Lower lobe of right lung (tissue), 2 donors: Measurements from ENCODE around the gene CTNNA2. TPM values are rescaled to one million over a fixed set of nuclear protein-coding genes. Genes with fewer than 3 reads are reported as not detected.

Experiments used
- ATAC-seq, 2 donors: fragments of 200-7000 bp; cut with Tn5 transposase; one replicate each; pipeline ENCODE4 v1.9.1; 2020 to 2022; ENCODE audit warnings: mild to moderate bottlenecking in 2 of 2, moderate library complexity in 2 of 2
- DNase-seq: peaks from one replicate; pipeline ENCODE4 v3.0.0-alpha.2; 2020
- H3K27ac ChIP-seq: fragments of 200-600 bp; one replicate; pipeline ENCODE4 v1.8.0; 2022
- H3K27me3 ChIP-seq: fragments of 200-600 bp; one replicate; pipeline ENCODE4 v1.8.0; 2022; ENCODE audit warnings: low read depth
- H3K36me3 ChIP-seq: fragments of 200-600 bp; one replicate; pipeline ENCODE4 v1.8.0; 2022; ENCODE audit warnings: mild to moderate bottlenecking
- H3K4me1 ChIP-seq: fragments of 200-600 bp; one replicate; pipeline ENCODE4 v1.8.0; 2022
- H3K4me3 ChIP-seq: fragments of 200-600 bp; one replicate; pipeline ENCODE4 v1.8.0; 2022; ENCODE audit warnings: mild to moderate bottlenecking
- H3K9me3 ChIP-seq: fragments of 200-600 bp; one replicate; pipeline ENCODE4 v1.8.0; 2022
- intact Hi-C: fragments of 100-400 bp; cut with DNase I; formaldehyde crosslinking; loops from one replicate; pipeline ENCODE4 v1.11.0; 2022
- total RNA-seq: library from RNA; stranded (reverse); fragmentation: NEBNext Ultra II Directional; extraction: Animal tissue kit (Norgen Biotek cat#: 25700); gene quantifications from one replicate; pipeline ENCODE4 v1.2.1, GENCODE V29; 2021
- TF ChIP-seq, protein P1 (sequence below): fragments of 200-600 bp; IDR thresholded peaks from one replicate; pipeline ENCODE4 v1.8.0; 2022; ENCODE audit warnings: antibody characterized with exemption, mild to moderate bottlenecking
- donor health status: DM: no; HTN: yes; CAD: no; lungs with severe emphysema.

Gene CTNNA2
- total RNA-seq, 1 donor from 2014 or later: not detected

DNA sequence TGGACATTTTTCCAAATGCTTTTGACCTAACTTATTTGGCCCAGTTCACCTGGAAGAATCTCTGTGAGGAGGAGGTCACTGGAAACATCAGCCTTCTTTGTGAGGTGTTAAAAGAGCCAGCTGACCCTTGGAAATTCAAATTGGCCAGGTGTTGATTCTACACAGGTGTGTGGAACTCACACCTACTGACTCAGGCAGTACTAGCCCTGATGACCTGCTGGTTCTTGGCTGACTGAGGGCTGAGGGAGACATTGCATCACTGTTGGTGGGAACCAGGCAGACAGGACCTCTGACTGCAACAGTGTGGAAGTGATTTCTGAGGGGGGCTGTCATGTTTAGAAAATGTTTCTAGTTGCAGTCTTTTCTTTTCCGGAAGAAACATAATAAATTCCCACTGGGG, 1033.9 kb downstream of the CTNNA2 start:
- H3K4me3 ChIP-seq: no peak overlapping the region
- no peak overlapping the region for H3K27ac ChIP-seq
- TF ChIP-seq, protein P1, sequence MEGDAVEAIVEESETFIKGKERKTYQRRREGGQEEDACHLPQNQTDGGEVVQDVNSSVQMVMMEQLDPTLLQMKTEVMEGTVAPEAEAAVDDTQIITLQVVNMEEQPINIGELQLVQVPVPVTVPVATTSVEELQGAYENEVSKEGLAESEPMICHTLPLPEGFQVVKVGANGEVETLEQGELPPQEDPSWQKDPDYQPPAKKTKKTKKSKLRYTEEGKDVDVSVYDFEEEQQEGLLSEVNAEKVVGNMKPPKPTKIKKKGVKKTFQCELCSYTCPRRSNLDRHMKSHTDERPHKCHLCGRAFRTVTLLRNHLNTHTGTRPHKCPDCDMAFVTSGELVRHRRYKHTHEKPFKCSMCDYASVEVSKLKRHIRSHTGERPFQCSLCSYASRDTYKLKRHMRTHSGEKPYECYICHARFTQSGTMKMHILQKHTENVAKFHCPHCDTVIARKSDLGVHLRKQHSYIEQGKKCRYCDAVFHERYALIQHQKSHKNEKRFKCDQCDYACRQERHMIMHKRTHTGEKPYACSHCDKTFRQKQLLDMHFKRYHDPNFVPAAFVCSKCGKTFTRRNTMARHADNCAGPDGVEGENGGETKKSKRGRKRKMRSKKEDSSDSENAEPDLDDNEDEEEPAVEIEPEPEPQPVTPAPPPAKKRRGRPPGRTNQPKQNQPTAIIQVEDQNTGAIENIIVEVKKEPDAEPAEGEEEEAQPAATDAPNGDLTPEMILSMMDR: no peak
- H3K9me3 ChIP-seq: no peaks in the 10 kb centered on the region
- ATAC-seq (no peak), DNase-seq (no peak)
- H3K36me3 ChIP-seq: no peaks in the 10 kb centered on the region
- intact Hi-C loops: no loop called here
- H3K27me3 ChIP-seq: no peaks in the 10 kb centered on the region
- H3K4me1 ChIP-seq: no peaks in the 10 kb centered on the region

DNA sequence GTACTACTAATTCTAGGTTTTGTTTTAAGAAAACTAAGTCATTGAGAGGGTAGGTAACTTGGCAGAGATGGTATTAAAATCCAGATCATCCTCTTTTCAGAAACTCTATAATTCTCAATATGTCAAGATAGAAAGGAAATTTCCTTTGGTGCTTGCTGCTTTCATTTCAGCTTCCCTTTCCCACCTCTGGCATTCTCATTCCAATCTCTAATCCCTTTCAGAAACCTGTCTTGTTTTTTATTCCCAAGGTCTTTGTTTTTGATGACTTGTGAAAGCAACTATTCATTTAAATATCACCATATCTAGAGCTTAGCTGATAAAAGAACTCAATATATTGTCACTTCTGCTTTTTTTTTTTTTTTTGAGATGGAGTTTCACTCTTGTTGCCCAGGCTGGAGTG, 1034.5 kb downstream of the CTNNA2 start:
- intact Hi-C loops: no loop called here
- Histone ChIP-seq H3K4me3 (no peak overlapping the region), H3K27ac (no peak overlapping the region), H3K9me3 (no peaks in the 10 kb centered on the region), H3K4me1 (no peaks in the 10 kb centered on the region), H3K27me3 (no peaks in the 10 kb centered on the region), H3K36me3 (no peaks in the 10 kb centered on the region)
- TF ChIP-seq, protein P1: no peak
- DNase-seq (no peak), ATAC-seq (no peak)

DNA sequence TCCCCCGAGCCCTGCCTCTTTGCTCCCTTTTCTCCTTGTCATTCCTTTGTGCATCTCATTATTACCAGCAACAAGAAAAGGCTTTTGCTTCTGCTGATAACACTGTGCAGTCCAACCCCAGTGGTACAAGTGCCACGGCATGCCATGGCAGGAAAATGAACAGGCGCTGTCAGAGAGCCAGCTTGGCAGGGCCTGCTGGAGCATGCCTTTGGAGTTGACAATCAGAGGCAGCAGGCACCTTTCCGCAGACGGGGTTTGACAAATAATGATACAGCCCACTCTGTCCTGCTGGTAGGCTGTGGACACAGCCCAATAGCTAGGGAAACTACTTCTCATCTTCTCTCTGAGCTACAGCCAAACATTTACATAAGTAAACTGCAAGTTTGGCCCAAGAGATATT, 1035.6 kb downstream of the CTNNA2 start:
- ATAC-seq (no peak), DNase-seq (no peak)
- no peaks in the 10 kb centered on the region for H3K27me3 ChIP-seq
- intact Hi-C loops: no loop called here
- H3K9me3 ChIP-seq: no peaks in the 10 kb centered on the region
- H3K27ac ChIP-seq: no peak overlapping the region
- H3K4me1 ChIP-seq: no peaks in the 10 kb centered on the region
- TF ChIP-seq, protein P1: no peak
- no peaks in the 10 kb centered on the region for H3K36me3 ChIP-seq
- H3K4me3 ChIP-seq: no peak overlapping the region

DNA sequence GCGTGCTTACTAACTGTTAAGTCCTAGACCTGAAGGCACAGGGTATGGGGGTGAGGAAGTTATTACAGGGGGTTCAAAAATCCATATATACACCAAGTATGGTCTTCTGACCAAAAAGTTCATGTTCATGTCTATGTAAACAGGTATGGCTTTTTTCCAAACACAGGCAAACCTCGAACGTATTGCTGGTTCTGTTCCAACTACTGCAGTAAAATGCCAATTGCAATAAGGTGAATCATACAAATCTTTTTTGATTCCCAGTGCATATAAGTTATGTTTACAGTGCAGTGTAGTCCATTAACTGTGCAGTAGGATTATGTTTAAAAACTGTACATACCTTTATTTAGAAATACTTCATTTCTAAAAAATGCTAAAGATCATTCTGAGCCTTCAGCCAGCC, 1037.0 kb downstream of the CTNNA2 start:
- no peaks in the 10 kb centered on the region for H3K4me1 ChIP-seq
- no peak for ATAC-seq

DNA sequence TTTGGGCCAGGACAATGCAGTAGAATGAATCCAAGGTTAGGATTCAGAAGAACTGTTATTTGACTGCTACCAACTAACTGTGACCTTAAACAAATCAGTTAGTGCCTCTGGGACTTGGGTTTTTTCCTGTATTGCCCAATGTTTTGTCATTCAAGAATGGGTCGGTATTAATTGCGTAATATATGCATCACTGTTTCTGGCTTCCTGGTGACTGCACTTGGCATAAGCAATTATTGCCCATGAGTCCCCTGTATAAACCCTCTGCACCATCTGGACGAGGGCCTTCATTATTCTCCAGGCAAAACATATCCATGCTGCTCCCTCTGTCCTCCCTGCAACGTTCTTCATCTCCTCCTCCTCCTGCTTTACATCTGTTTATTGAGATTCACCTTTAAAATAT, 1047.5 kb downstream of the CTNNA2 start:
- no peaks in the 10 kb centered on the region for H3K9me3 ChIP-seq
- H3K27me3 ChIP-seq: no peaks in the 10 kb centered on the region
- intact Hi-C loops: no loop called here
- no peak overlapping the region for H3K27ac ChIP-seq
- H3K4me3 ChIP-seq: no peak overlapping the region
- no peaks in the 10 kb centered on the region for H3K4me1 ChIP-seq
- DNase-seq (no peak), ATAC-seq (no peak)
- no peaks in the 10 kb centered on the region for H3K36me3 ChIP-seq
- TF ChIP-seq, protein P1: no peak

More for the DNA sequence above, 1037.0 kb downstream of the CTNNA2 start:
- Histone ChIP-seq H3K27ac (no peak overlapping the region), H3K9me3 (no peaks in the 10 kb centered on the region), H3K4me3 (no peak overlapping the region), H3K27me3 (no peaks in the 10 kb centered on the region), H3K36me3 (no peaks in the 10 kb centered on the region)
- TF ChIP-seq, protein P1: no peak
- intact Hi-C loops: no loop called here
- DNase-seq: no peak

DNA sequence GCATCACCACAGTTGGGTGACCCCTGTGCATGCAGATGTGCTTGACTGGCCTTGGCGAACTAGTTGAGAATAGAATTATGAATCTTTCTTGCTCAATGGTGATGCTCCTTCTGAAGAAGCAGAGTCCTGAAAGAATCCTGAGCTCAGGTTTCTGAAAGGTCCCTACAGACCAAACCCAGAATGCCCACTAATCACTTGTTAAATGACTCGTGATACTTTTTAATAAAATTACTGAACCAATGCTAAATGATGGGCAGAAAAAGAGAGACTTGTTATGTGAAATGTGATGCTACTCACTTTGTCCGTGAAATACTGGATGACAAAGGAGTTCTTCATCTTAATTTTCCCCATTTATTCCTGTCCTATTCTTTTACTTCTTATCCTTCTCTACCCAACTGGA, 1055.2 kb downstream of the CTNNA2 start:
- DNase-seq (no peak), ATAC-seq (no peak)
- Histone ChIP-seq H3K9me3 (no peaks in the 10 kb centered on the region), H3K27me3 (no peaks in the 10 kb centered on the region), H3K36me3 (no peaks in the 10 kb centered on the region), H3K27ac (no peak overlapping the region), H3K4me1 (no peaks in the 10 kb centered on the region), H3K4me3 (no peak overlapping the region)
- intact Hi-C loops: no loop called here
- TF ChIP-seq, protein P1: no peak
